ENCODE data around the gene SLC17A2. TPM values are rescaled to one million over a fixed set of nuclear protein-coding genes. Genes with fewer than 3 reads are reported as not detected.

Gene SLC17A2
- total and polyA plus RNA-seq, 2 of the 8 experiments (the other 6 are each of a cell fraction or from before 2014, with no cell fraction given), result not detected

- no peaks in the 10 kb centered on the region for H3K79me1 ChIP-seq (ENCODE audit: low read depth, low read length)
- H4K5ac ChIP-seq (ENCODE audit: insufficient read length, low read depth, low read length), result no peak overlapping the region
- H2BK5ac ChIP-seq (ENCODE audit: low read depth, low read length), result no peak overlapping the region
- no peak overlapping the region for H2AFZ ChIP-seq (ENCODE audit: low read length)
- no peak overlapping the region for H4K91ac ChIP-seq (replicated peaks; ENCODE audit: insufficient read length, low read length)
- no peak overlapping the region for H2BK12ac ChIP-seq (ENCODE audit: low read depth, low read length)
- no peak overlapping the region for H3K14ac ChIP-seq (ENCODE audit: insufficient read length)
- no peak overlapping the region for H2BK120ac ChIP-seq (replicated peaks; ENCODE audit: low read depth, low read length)
- H3K23me2 ChIP-seq (ENCODE audit: low read depth, low read length), result no peaks in the 10 kb centered on the region
- no peak for DNase-seq (ENCODE audit: low read depth in 1 of 2, low spot score in 2 of 2)
- ChIA-PET CTCF (ENCODE audit: partially characterized antibody) (no interaction called here), POLR2A (ENCODE audit: partially characterized antibody) (no interaction called here)
- H3K4ac ChIP-seq (replicated peaks; ENCODE audit: insufficient read length, low read depth, low read length), result no peak overlapping the region
- 96% methylated on average over 1 of the region's 1 CpG; no CpG with 5 or more reads in 1 of the 2 experiments for WGBS, 2 experiments (ENCODE audit: extremely low coverage in 1 of 2, insufficient coverage in 1 of 2, insufficient read length in 1 of 2, insufficient replicate concordance in 2 of 2, low coverage in 1 of 2, low lambda C conversion rate in 2 of 2, missing lambda C conversion rate in 1 of 2)
- H3K4me3 ChIP-seq (ENCODE audit: extremely low read depth in 1 of 4, insufficient read depth in 2 of 4, low read depth in 3 of 4, low read length in 4 of 4), result no peak overlapping the region
- H3K18ac ChIP-seq (ENCODE audit: extremely low read depth, low read length), result no peak overlapping the region
- TF ChIP-seq EP300 (IDR thresholded peaks at IDR 0.05; ENCODE audit: borderline replicate concordance in 1 of 2, low read depth in 2 of 2, low read length in 2 of 2), result no peak
- H3K79me2 ChIP-seq (ENCODE audit: control insufficient read depth in 1 of 2, insufficient read depth in 2 of 2, low read length in 2 of 2), result no peaks in the 10 kb centered on the region
- H3K9me3 ChIP-seq (ENCODE audit: insufficient read depth in 2 of 2, low read depth in 1 of 2, low read length in 1 of 2), result no peaks in the 10 kb centered on the region
- H3K27me3 ChIP-seq (replicated peaks in 1 of 4; ENCODE audit: control insufficient read depth in 3 of 4, extremely low read depth in 1 of 4, insufficient read depth in 3 of 4, low read length in 3 of 4), result no peaks in the 10 kb centered on the region
- no peak overlapping the region for H2BK15ac ChIP-seq (ENCODE audit: low read length)
- H3K23ac ChIP-seq (ENCODE audit: insufficient read length), result no peak overlapping the region
- H2AK5ac ChIP-seq (ENCODE audit: low read depth, low read length), result no peak overlapping the region
- no peak overlapping the region for H3K56ac ChIP-seq (replicated peaks; ENCODE audit: insufficient read length, low read depth, low read length)
- no peak overlapping the region for H3K27ac ChIP-seq (ENCODE audit: low read depth, low read length)
- H4K20me1 ChIP-seq (replicated peaks in 1 of 2; ENCODE audit: control insufficient read depth in 1 of 2, insufficient read depth in 2 of 2, low read length in 2 of 2), result no peaks in the 10 kb centered on the region
- no peaks in the 10 kb centered on the region for H3K36me3 ChIP-seq (ENCODE audit: control insufficient read depth in 2 of 4, insufficient read depth in 4 of 4, low read length in 3 of 4)
- no peak overlapping the region for H4K8ac ChIP-seq (ENCODE audit: extremely low read depth, insufficient read depth, low read length)
- H3K4me2 ChIP-seq (ENCODE audit: insufficient read depth in 1 of 2, low read depth in 2 of 2, low read length in 2 of 2), result no peak overlapping the region
- no peaks in the 10 kb centered on the region for H3K4me1 ChIP-seq (replicated peaks in 1 of 4; ENCODE audit: control insufficient read depth in 3 of 4, insufficient read depth in 4 of 4, low read length in 3 of 4)
- FAIRE-seq, result no peak
- no peak overlapping the region for H3K9ac ChIP-seq (replicated peaks in 1 of 4; ENCODE audit: extremely low read depth in 1 of 4, low read depth in 3 of 4, low read length in 3 of 4)
- H2BK20ac ChIP-seq (ENCODE audit: low read length), result no peak overlapping the region
Measured at GRCh38 chr6:25869840-25870239, 60.7 kb downstream of the SLC17A2 start.

All from H1 (cell line).